T-cell (primary cell): ENCODE results near the gene PTPN2. TPM values are rescaled to one million over a fixed set of nuclear protein-coding genes. Genes with fewer than 3 reads are reported as not detected.

Experiments used
- ATAC-seq, 4 experiments: fragments of 200-7000 bp in 3 of 4; fragments of 150-1000 bp in 1 of 4; cut with Tn5 transposase; replicated peaks in 1 of 4; 1 replicate in 3 of 4; 2 replicates in 1 of 4; pipeline ENCODE4 v1.10.0; 2021; ENCODE audit warnings: moderate library complexity in 3 of 4, mild to moderate bottlenecking in 2 of 4, moderate number of reproducible peaks in 1 of 4
- CTCF ChIA-PET, 2 donors: fragments of 300-600 bp; sonication (Branson Sonifier 250); formaldehyde crosslinking; loops; one replicate each; lab custom pipeline; 2022; ENCODE audit warnings: antibody characterized with exemption in 2 of 2; lab: Charles Lee
- POLR2A ChIA-PET, 2 donors: fragments of 300-600 bp; sonication (Branson Sonifier 250); formaldehyde crosslinking; loops; one replicate each; lab custom pipeline; 2022; ENCODE audit warnings: antibody characterized with exemption in 2 of 2; lab: Charles Lee
- DNase-seq, 35 experiments: peaks; one replicate each; pipeline versions ENCODE4 v3.0.0 to v3.0.0-alpha.2; 2013 to 2023
- H3K27ac ChIP-seq: one replicate; pipeline ENCODE4 v1.5.1; 2013; ENCODE audit warnings: low read length
- H3K27me3 ChIP-seq, 2 experiments: replicated peaks in 1 of 2; 1 replicate in 1 of 2; 2 replicates in 1 of 2; pipeline versions ENCODE4 v1.6.1 to v1.7.0; 2013; ENCODE audit warnings: low read length in 1 of 2, mixed read lengths in 1 of 2; ENCODE audit not compliant: control insufficient read depth in 2 of 2, insufficient read depth in 2 of 2; ENCODE audit errors: extremely low read depth in 1 of 2
- H3K36me3 ChIP-seq, 2 donors: 1 replicate in 1 of 2; 2 replicates in 1 of 2; pipeline versions ENCODE4 v1.6.1 to v1.7.0; 2013; ENCODE audit warnings: low read length in 1 of 2; ENCODE audit not compliant: control insufficient read depth in 2 of 2, insufficient read depth in 1 of 2; ENCODE audit errors: extremely low read depth in 1 of 2
- H3K4me1 ChIP-seq, 2 experiments: 1 replicate in 1 of 2; 2 replicates in 1 of 2; pipeline versions ENCODE4 v1.6.1 to v1.7.0; 2013; ENCODE audit warnings: low read length in 2 of 2, mixed read lengths in 1 of 2; ENCODE audit not compliant: insufficient read depth in 2 of 2, control insufficient read depth in 1 of 2; ENCODE audit errors: extremely low read depth in 1 of 2
- H3K4me3 ChIP-seq, 2 donors: 1 replicate in 1 of 2; 2 replicates in 1 of 2; pipeline versions ENCODE4 v1.5.1 to v1.7.0; 2013; ENCODE audit warnings: mild to moderate bottlenecking in 2 of 2, low read length in 1 of 2, moderate library complexity in 1 of 2; ENCODE audit not compliant: control insufficient read depth in 1 of 2; ENCODE audit errors: extremely low read depth in 1 of 2
- H3K9me3 ChIP-seq: 2 replicates; pipeline ENCODE4 v1.7.0; 2013
- H3K27ac Mint-ChIP-seq, 2 donors: one replicate each; pipeline ENCODE4 v1.8.0; 2020 to 2021; ENCODE audit warnings: mild to moderate bottlenecking in 2 of 2, mixed read lengths in 2 of 2
- H3K27me3 Mint-ChIP-seq, 2 donors: one replicate each; pipeline ENCODE4 v1.8.0; 2021 to 2022; ENCODE audit warnings: mixed read lengths in 2 of 2
- H3K36me3 Mint-ChIP-seq: one replicate; pipeline ENCODE4 v1.8.0; 2021; ENCODE audit warnings: mixed read lengths
- H3K4me1 Mint-ChIP-seq, 3 donors: one replicate each; pipeline ENCODE4 v1.8.0; 2020 to 2022; ENCODE audit warnings: mixed read lengths in 3 of 3, mild to moderate bottlenecking in 1 of 3
- H3K4me3 Mint-ChIP-seq, 3 donors: one replicate each; pipeline ENCODE4 v1.8.0; 2020 to 2022; ENCODE audit warnings: mild to moderate bottlenecking in 3 of 3, mixed read lengths in 3 of 3, moderate library complexity in 3 of 3
- H3K9me3 Mint-ChIP-seq, 3 donors: one replicate each; pipeline ENCODE4 v1.8.0; 2020 to 2022; ENCODE audit warnings: mixed read lengths in 3 of 3
- WGBS: methylation state at CpG from one replicate; pipeline ENCODE4 v1.1.5; 2013; ENCODE audit warnings: missing lambda C conversion rate; ENCODE audit not compliant: insufficient coverage; 5-methylcytosine and 5-hydroxymethylcytosine counted together
- total RNA-seq, 35 experiments: library from RNA in 6 of 35; stranded (reverse) in 6 of 35; fragments of 120-200 nt in 1 of 35; gene quantifications; one replicate each; pipeline versions ENCODE4 v1.2.1 to v1.2.4 and lab custom pipeline; 2013 to 2026

The PTPN2 gene
- total RNA-seq, 5 donors from 2014 or later (not counting 1 experiment from before 2014, with no cell fraction given): 44.8 to 78.4 (median 57.2) TPM

DNA sequence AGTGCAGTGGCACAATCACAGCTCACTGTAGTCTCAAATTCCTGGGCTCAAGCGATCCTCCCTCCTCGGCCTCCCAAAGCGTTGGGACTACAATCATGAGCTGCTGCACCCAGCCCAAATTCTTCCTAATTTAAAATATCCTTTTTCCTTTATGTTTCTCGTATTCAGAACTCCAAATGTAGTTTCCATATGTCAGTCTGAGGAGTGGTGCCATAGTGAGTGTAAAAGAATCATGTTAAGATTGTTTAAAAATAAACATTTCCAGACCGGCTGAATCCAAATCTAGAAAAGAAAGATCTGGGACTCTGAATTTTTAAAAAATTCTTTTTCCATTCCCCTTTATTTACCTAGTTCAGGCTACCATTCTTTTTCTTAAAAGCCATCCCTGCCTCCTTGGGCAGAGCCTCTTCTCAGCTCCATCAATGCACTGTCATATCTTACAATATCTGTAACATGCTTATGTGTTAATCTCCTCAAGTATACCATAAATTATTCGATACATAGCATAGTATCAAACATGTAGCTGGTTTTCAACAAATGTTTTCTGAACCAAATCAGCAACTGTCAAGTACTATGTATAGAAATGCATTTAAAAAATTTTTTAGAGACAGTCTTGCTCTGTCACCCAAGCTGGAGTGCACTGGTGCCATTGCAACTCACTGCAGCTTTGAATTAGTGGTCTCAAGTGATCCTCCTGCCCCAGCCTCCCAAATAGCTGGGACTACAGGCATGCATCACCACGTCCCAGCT is 31.3 kb downstream of the PTPN2 start:
- ChIA-PET CTCF (interaction anchor here in 1 of 2 donors (0.6 kb wide), 1 partner anchor 9 kb away, joined by 3 read pairs; no protein-coding TSS in a partner anchor), POLR2A (interaction anchor here in 1 of 2 donors (0.6 kb wide), 1 partner anchor 23 kb away, joined by 4 read pairs; no protein-coding TSS in a partner anchor)
- DNase-seq (no peak), ATAC-seq (no peak)
- peaks cover 61% of the 10 kb centered on the region for H3K36me3 Mint-ChIP-seq
- Histone ChIP-seq H3K4me3 (no peak overlapping the region), H3K9me3 (no peaks in the 10 kb centered on the region), H3K27me3 (no peaks in the 10 kb centered on the region), H3K4me1 (peaks cover 3 to 6% of the 10 kb centered on the region in 2 experiments), H3K36me3 (peaks cover 0 to 34% of the 10 kb centered on the region in 2 donors), H3K27ac (no peak overlapping the region)
- no peaks in the 10 kb centered on the region for H3K9me3 Mint-ChIP-seq
- H3K4me3 Mint-ChIP-seq: no peak overlapping the region
- 100% methylated on average over 2 of the region's 7 CpGs for WGBS
- no peaks in the 10 kb centered on the region for H3K27me3 Mint-ChIP-seq
- H3K27ac Mint-ChIP-seq: no peak overlapping the region
- peaks cover 25 to 71% (median 47%) of the 10 kb centered on the region in 3 donors for H3K4me1 Mint-ChIP-seq

DNA sequence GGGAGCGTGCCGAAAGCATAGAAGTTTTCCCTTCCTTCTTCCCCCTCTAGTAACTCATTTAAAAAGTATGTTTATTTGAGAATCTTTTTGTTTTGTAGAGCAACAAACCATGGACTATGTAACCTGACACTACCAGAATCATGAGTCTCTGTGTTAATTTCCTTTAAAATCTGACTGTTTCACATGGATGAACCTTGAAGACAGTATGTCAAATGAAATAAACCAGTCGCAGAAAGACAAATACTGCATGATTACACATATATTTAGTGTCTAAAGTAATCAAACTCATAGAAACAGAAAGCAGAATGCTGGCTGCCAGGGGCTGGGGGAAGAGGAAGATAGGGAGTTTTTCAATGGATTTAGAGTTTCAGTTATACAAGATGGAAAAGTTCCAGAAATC is 32.3 kb downstream of the PTPN2 start:
- ATAC-seq: no peak
- WGBS: no CpG with 5 or more reads among the region's 3 CpGs

DNA sequence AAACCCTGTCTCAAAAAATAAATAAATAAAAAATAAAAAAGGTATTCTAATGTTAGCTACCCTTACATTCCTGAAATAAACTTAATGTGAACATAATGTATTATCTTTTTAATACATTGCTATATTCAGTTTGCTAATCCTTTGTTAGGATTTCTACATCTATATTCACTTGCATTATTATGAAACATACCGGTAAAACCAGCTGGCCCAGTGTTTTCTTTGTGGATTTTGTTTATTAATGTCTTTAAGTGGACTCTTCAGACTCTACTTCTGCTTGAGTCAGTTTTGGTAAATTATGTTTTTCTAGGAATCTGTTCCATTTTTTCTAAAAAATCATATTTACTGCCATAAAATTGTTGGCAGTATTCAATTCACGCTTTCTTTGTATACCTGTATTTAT is 34.5 kb downstream of the PTPN2 start:
- H3K4me1 ChIP-seq: peaks cover 0 to 6% of the 10 kb centered on the region in 2 experiments
- H3K27me3 Mint-ChIP-seq: no peaks in the 10 kb centered on the region
- DNase-seq (no peak), ATAC-seq (no peak)
- H3K4me3 ChIP-seq: no peak overlapping the region
- no peaks in the 10 kb centered on the region for H3K9me3 Mint-ChIP-seq
- no peak overlapping the region for H3K4me3 Mint-ChIP-seq
- no CpG with 5 or more reads among the region's 2 CpGs for WGBS
- POLR2A ChIA-PET: interaction anchor here in 1 of 2 donors (0.6 kb wide), 1 partner anchor 38 kb away, joined by 11 read pairs; no protein-coding TSS in a partner anchor
- H3K27ac ChIP-seq: no peak overlapping the region
- peaks cover 0 to 21% of the 10 kb centered on the region in 2 donors for H3K36me3 ChIP-seq
- H3K36me3 Mint-ChIP-seq: peaks cover 39% of the 10 kb centered on the region
- H3K9me3 ChIP-seq: no peaks in the 10 kb centered on the region
- CTCF ChIA-PET: no interaction called here
- no peaks in the 10 kb centered on the region for H3K27me3 ChIP-seq
- H3K27ac Mint-ChIP-seq: no peak overlapping the region
- peaks cover 40 to 72% (median 51%) of the 10 kb centered on the region in 3 donors for H3K4me1 Mint-ChIP-seq

More for the DNA sequence above, 32.3 kb downstream of the PTPN2 start:
- Histone ChIP-seq H3K36me3 (peaks cover 0 to 34% of the 10 kb centered on the region in 2 donors), H3K4me3 (no peak overlapping the region), H3K9me3 (no peaks in the 10 kb centered on the region), H3K4me1 (no peaks in the 10 kb centered on the region), H3K27me3 (no peaks in the 10 kb centered on the region), H3K27ac (no peak overlapping the region)
- Mint-ChIP-seq H3K36me3 (peaks cover 56% of the 10 kb centered on the region), H3K9me3 (no peaks in the 10 kb centered on the region), H3K27ac (no peak overlapping the region), H3K4me1 (peaks cover 26 to 71% (median 44%) of the 10 kb centered on the region in 3 donors), H3K4me3 (no peak overlapping the region), H3K27me3 (no peaks in the 10 kb centered on the region)
- no peak for DNase-seq
- CTCF ChIA-PET: no interaction called here
- POLR2A ChIA-PET: interaction anchor here in 1 of 2 donors (0.6 kb wide), 1 partner anchor 31 kb away, joined by 7 read pairs; no protein-coding TSS in a partner anchor

DNA sequence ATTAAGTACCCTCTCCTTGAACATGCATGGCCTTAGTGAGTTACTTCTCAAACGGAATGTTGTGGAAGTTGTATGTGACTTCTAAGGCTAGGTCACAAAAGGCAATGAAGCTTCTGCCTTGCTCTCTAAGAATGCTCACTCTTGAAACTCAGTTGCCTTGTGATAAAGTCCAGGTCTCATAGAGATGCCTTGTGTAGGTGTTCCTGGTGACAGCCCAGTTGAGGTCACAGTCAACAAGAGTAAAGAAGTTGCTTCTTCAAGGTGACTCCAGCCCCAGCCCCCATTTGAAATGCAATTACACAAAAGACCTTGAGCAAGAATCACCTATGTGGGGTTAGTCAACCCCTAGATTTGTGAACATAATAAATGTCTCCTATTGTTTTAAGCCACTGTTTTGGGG is 35.6 kb downstream of the PTPN2 start:
- H3K9me3 Mint-ChIP-seq: no peaks in the 10 kb centered on the region
- no peak for DNase-seq
- peaks cover 35% of the 10 kb centered on the region for H3K36me3 Mint-ChIP-seq
- CTCF ChIA-PET: no interaction called here
- Histone ChIP-seq H3K4me3 (no peak overlapping the region), H3K4me1 (peaks cover 2 to 8% of the 10 kb centered on the region in 2 experiments), H3K36me3 (peaks cover 0 to 17% of the 10 kb centered on the region in 2 donors), H3K27ac (no peak overlapping the region), H3K27me3 (no peaks in the 10 kb centered on the region), H3K9me3 (no peaks in the 10 kb centered on the region)
- 100% methylated on average over 1 of the region's 1 CpG for WGBS
- no peaks in the 10 kb centered on the region for H3K27me3 Mint-ChIP-seq
- peaks cover 47 to 74% (median 55%) of the 10 kb centered on the region in 3 donors for H3K4me1 Mint-ChIP-seq
- H3K27ac Mint-ChIP-seq: no peak overlapping the region
- POLR2A ChIA-PET: interaction anchor here (0.6 to 1.3 kb wide), 2 partner anchors 12 to 35 kb away, joined by 3 to 11 read pairs; no protein-coding TSS in a partner anchor
- no peak overlapping the region for H3K4me3 Mint-ChIP-seq
- ATAC-seq: no peak

DNA sequence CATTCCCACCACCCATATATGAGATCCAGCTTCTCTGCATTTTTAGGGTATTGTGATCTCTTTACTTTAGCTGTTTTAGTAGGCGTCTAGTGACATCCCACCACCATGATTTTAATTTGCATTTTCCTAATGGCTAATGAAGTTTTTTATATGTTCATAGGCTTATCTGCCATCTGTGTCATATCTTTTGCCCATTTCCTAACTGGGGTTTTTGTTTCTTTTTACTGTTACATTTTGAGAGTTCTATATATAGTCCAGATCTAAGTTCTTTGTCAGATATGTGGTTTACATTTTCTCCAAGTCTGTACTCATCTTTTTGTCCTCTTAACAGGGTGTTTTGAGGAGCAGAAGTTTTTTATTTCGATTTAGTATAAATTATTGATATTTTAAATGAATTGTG is 39.6 kb downstream of the PTPN2 start:
- Mint-ChIP-seq H3K4me3 (no peak overlapping the region), H3K9me3 (no peaks in the 10 kb centered on the region), H3K27ac (peak overlapping the region; percentile 53 to 62), H3K36me3 (peaks cover 30% of the 10 kb centered on the region), H3K27me3 (no peaks in the 10 kb centered on the region), H3K4me1 (peaks cover 71 to 85% (median 72%) of the 10 kb centered on the region in 3 donors)
- no peaks in the 10 kb centered on the region for H3K27me3 ChIP-seq
- peaks cover 0 to 5% of the 10 kb centered on the region in 2 donors for H3K36me3 ChIP-seq
- H3K27ac ChIP-seq: peak overlapping the region; percentile 9
- no peaks in the 10 kb centered on the region for H3K9me3 ChIP-seq
- ChIA-PET CTCF (interaction anchor here in 1 of 2 donors (0.8 to 1.1 kb wide), 2 partner anchors 77 to 90 kb away, joined by 3 read pairs; no protein-coding TSS in a partner anchor), POLR2A (interaction anchor here (0.6 to 0.9 kb wide), 3 partner anchors 9 to 41 kb away, joined by 3 to 4 read pairs (median 3); no protein-coding TSS in a partner anchor)
- WGBS: no CpG with 5 or more reads among the region's 2 CpGs
- H3K4me3 ChIP-seq: no peak overlapping the region
- peaks cover 19 to 22% of the 10 kb centered on the region in 2 experiments for H3K4me1 ChIP-seq
- no peak for ATAC-seq
- DNase-seq: no peak
